ENCODE results near the gene SPATA3. TPM values are rescaled to one million over a fixed set of nuclear protein-coding genes. Genes with fewer than 3 reads are reported as not detected.
"Not testable (repeated sequence)": the region's sequence is repeated elsewhere in the genome, so short reads cannot be mapped to it uniquely, and the experiment has no call there.

The SPATA3 gene
- total RNA-seq, 2 experiments from 2014 or later, result not detected

DNA sequence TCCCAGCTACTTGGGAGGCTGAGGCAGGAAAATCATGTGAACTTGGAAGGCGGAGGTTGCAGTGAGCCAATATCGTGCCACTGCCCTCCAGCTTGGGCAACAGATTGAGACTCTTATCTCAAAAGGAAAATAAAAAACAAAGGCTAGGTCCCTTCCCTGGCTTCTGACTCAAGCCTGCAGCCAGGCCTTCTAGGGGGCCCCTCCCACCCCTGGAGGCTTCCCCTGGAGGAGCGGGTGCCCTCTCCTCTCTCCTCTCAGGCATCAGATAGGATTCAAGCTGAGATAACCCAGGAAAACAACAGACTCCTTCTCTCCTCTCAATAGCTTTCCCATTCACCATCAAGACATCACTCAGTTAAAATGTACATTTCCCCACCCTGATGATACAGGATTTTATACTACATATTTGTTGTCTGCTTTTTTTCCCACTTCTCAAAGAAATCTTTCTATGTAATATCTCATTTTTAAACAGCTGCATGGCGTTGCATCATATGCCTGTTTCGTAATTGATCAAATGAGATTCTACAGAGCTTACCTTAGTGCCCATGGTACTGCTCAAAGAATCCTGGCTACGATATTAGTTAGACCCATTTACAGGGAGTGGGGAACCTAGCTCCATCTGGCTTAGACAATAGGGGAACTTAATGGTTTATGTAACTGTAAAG lies 20.8 kb downstream of the SPATA3 start:
- no peaks in the 10 kb centered on the region for H3K36me3 Mint-ChIP-seq
- DNase-seq, result no peak
- H3K4me1 Mint-ChIP-seq, result no peaks in the 10 kb centered on the region
- H3K27ac Mint-ChIP-seq, result no peak overlapping the region
- no peak overlapping the region for H3K4me3 Mint-ChIP-seq
- H3K9me3 Mint-ChIP-seq, result no peaks in the 10 kb centered on the region
- H3K27me3 Mint-ChIP-seq, result peaks cover 8% of the 10 kb centered on the region

DNA sequence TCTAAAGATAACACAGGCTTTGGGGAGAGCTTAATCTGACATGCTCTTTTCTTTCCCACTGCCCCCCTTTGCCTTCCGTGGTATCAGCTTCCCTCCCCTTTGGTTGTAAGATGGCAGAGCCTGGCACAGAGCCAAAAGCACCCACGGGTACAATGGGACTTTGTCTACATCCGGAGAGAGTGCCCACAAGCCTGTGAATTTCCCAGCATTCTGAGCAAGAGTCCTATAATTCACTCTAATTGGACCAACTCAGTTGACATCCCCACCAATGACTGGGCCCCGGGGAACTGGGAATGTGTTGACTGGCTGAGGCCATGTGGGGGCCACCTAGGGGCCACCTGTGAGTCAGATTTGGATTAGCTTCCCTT lies 21.3 kb downstream of the SPATA3 start:
- Mint-ChIP-seq H3K27me3 (peaks cover 8% of the 10 kb centered on the region), H3K9me3 (no peaks in the 10 kb centered on the region), H3K27ac (no peak overlapping the region), H3K4me1 (no peaks in the 10 kb centered on the region), H3K4me3 (no peak overlapping the region), H3K36me3 (no peaks in the 10 kb centered on the region)
- no peak for DNase-seq

GRCh38 chr2:231018184-231018583 lies 22.3 kb downstream of the SPATA3 start:
- Mint-ChIP-seq H3K4me1 (no peaks in the 10 kb centered on the region), H3K9me3 (no peaks in the 10 kb centered on the region), H3K4me3 (no peak overlapping the region), H3K36me3 (no peaks in the 10 kb centered on the region), H3K27ac (no peak overlapping the region), H3K27me3 (peaks cover 8% of the 10 kb centered on the region)
- DNase-seq, result no peak

DNA sequence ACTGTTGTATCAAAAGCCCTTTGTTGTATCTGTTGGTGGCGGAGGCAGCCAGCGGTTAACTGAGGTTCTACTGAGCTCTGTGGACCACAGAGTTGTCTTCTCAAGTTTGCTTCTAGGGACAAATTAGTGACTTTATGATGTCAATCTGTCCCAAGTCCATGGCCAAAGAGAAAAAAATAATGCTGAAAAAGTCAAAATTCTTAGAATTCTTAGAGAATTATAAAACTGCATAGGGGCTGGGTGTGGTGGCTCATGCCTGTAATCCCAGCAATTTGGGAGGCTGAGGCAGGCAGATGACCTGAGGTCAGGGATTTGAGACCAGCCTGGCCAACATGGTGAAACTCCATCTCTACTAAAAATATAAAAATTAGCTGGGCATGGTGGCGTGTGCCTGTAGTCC lies 29.1 kb downstream of the SPATA3 start:
- DNase-seq, H3K36me3 Mint-ChIP-seq, H3K9me3 Mint-ChIP-seq, H3K27me3 Mint-ChIP-seq, H3K4me3 Mint-ChIP-seq, H3K27ac Mint-ChIP-seq, H3K4me1 Mint-ChIP-seq: not testable (repeated sequence)

DNA sequence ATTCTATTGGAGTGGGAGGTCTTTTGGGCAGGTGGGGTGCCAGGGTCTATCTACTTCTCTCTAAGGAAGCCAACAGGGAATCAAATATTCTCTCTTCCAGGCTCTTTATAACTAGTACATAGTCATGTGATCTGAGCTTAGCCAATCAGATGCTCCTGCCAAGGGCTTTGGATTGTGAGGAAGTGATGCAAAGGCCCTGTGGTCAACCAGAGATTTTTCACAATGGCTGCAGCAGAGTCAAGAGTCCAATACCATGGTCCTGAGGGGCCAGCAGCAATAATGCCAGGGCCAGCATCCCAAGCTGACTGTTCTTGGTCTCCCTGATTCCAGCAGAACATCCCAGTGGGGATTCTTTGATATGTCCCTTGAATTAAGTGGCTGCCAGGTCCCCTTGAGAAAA lies 33.0 kb downstream of the SPATA3 start:
- no peak overlapping the region for H3K27ac Mint-ChIP-seq
- H3K4me3 Mint-ChIP-seq, result no peak overlapping the region
- peaks cover 32% of the 10 kb centered on the region for H3K27me3 Mint-ChIP-seq
- no peaks in the 10 kb centered on the region for H3K9me3 Mint-ChIP-seq
- no peaks in the 10 kb centered on the region for H3K4me1 Mint-ChIP-seq
- no peak for DNase-seq
- H3K36me3 Mint-ChIP-seq, result no peaks in the 10 kb centered on the region

DNA sequence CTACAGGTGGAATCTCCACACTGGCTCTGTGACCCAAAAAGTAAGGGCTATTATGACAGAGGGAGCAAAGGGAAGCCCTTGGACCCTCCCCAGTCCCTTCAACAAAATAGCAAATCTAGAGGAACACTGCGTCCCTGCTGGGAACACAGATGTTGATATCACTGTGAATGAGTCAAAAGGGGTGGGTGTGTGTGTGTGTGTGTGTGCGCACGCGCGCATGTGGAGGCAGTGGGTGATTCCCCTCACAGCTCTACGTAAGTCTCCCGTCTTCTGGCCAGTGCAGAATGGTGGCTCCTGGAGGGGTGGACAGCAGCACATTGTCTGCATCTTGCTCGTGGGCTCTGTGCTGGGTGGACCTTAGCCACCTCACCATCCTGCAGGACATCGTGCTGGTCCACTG lies 33.6 kb downstream of the SPATA3 start:
- Mint-ChIP-seq H3K27ac (no peak overlapping the region), H3K4me3 (no peak overlapping the region), H3K27me3 (peaks cover 39% of the 10 kb centered on the region), H3K4me1 (no peaks in the 10 kb centered on the region), H3K9me3 (no peaks in the 10 kb centered on the region), H3K36me3 (no peaks in the 10 kb centered on the region)
- no peak for DNase-seq

DNA sequence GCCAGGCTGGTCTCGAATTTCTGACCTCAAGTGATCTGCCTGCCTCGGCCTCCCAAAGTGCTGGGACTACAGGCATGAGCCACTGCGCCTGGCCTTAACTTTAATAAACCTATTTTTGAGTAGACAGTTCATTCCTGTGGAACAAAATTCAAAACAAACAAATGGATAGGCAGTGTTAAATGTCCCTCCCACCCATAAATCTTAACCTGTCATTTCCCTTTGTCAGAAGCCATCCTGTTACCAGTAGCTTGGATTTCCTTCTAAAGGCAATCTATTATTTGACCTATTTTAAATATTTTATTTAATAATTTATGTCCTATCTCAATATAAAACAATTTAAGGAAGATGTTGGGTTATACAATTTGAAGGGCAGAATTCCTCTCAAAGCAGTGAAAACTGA lies 34.8 kb downstream of the SPATA3 start:
- DNase-seq, result no peak
- Mint-ChIP-seq H3K27ac (no peak overlapping the region), H3K9me3 (no peaks in the 10 kb centered on the region), H3K4me3 (no peak overlapping the region), H3K36me3 (no peaks in the 10 kb centered on the region), H3K4me1 (no peaks in the 10 kb centered on the region), H3K27me3 (peaks cover 42% of the 10 kb centered on the region)

GRCh38 chr2:231032575-231033140 lies 36.7 kb downstream of the SPATA3 start:
- Mint-ChIP-seq H3K9me3 (no peaks in the 10 kb centered on the region), H3K27me3 (peaks cover 55% of the 10 kb centered on the region), H3K27ac (no peak overlapping the region), H3K4me3 (no peak overlapping the region), H3K36me3 (no peaks in the 10 kb centered on the region), H3K4me1 (peaks cover 2% of the 10 kb centered on the region)
- DNase-seq, result no peak

DNA sequence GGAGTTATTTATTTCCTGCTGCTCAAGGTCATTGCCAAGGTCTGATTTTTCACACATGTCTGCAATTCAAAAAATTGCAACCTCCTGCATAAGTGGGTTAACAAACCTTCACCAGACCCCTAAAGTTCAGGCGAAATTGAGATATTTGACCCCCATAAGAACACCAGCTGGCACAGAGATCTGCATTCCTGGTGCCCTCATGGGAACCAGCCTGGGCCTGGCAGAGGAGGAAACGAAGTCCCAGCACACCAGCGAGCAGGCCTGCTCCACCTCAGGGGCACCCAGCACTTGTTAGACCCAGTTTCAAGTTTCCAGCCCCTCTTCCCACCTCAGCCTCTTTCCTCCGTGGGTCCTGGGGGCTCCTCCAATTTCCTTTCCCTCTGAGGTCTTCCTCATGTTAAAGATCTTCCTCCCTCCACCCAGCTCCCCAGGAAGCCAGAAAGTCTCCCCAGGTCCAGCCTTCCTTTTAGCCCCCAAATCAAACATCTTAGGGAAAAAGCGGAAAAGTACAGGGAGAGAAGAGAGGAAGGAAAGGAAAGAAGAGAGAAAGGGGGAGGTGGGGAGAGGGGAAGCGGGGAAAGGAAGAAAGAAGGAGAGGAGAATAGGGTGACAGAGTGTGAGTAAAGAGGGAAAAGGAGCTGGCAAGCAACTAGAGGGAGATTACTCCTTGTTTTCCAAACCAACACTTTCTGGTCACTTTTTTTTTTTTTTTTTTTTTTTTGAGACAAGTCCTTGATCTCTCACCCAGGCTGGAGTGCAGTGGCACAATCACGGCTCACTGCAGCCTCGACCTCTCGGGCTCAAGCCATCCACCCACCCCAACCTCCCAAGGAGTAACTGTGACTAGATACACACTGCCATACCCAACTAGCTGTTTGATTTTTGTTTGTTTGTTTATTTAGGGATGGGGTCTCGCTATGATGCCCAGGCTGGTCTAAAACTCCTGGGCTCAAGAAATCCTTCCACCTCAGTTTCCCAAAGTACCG lies 37.5 kb downstream of the SPATA3 start:
- Mint-ChIP-seq H3K27me3 (peaks cover 59% of the 10 kb centered on the region), H3K4me3 (no peak overlapping the region), H3K36me3 (no peaks in the 10 kb centered on the region), H3K4me1 (peaks cover 3% of the 10 kb centered on the region), H3K9me3 (no peaks in the 10 kb centered on the region), H3K27ac (no peak overlapping the region)
- DNase-seq, result no peak

GRCh38 chr2:231034291-231034882 lies 38.5 kb downstream of the SPATA3 start:
- H3K27ac Mint-ChIP-seq, result no peak overlapping the region

DNA sequence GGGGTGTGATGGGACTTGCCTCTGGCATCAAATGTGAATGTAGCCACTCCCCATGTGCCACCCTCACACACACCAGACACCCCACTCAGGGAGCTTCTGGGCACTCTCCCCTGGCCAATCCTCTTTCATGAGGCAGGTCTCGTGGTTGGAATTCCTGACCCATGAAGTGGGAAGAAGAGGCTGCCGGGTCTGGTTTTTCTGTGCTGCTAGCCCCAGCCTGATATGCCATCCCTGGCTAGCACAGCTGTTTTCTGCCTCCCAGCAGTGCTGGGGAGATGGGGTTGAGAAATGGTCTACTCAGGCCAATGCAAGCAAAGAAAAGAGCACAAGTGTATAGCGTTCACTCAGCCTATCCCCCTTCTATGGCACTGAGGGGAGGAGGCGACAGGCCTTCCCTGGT lies 40.2 kb downstream of the SPATA3 start:
- H3K27me3 Mint-ChIP-seq, result peaks cover 84% of the 10 kb centered on the region
- H3K4me1 Mint-ChIP-seq, result peaks cover 3% of the 10 kb centered on the region
- H3K27ac Mint-ChIP-seq, result no peak overlapping the region
- H3K9me3 Mint-ChIP-seq, result no peaks in the 10 kb centered on the region
- H3K36me3 Mint-ChIP-seq, result no peaks in the 10 kb centered on the region
- no peak for DNase-seq
- H3K4me3 Mint-ChIP-seq, result peak overlapping the region; percentile 42

More at GRCh38 chr2:231034291-231034882, 38.5 kb downstream of the SPATA3 start:
- Mint-ChIP-seq H3K27me3 (peaks cover 69% of the 10 kb centered on the region), H3K4me3 (no peak overlapping the region), H3K4me1 (peaks cover 3% of the 10 kb centered on the region), H3K36me3 (no peaks in the 10 kb centered on the region), H3K9me3 (no peaks in the 10 kb centered on the region)
- DNase-seq, result no peak

GRCh38 chr2:231036578-231037106 lies 40.7 kb downstream of the SPATA3 start:
- Mint-ChIP-seq H3K4me1 (peaks cover 3% of the 10 kb centered on the region), H3K36me3 (no peaks in the 10 kb centered on the region), H3K27me3 (peaks cover 85% of the 10 kb centered on the region), H3K27ac (no peak overlapping the region), H3K9me3 (no peaks in the 10 kb centered on the region), H3K4me3 (no peak overlapping the region)
- DNase-seq, result no peak

DNA sequence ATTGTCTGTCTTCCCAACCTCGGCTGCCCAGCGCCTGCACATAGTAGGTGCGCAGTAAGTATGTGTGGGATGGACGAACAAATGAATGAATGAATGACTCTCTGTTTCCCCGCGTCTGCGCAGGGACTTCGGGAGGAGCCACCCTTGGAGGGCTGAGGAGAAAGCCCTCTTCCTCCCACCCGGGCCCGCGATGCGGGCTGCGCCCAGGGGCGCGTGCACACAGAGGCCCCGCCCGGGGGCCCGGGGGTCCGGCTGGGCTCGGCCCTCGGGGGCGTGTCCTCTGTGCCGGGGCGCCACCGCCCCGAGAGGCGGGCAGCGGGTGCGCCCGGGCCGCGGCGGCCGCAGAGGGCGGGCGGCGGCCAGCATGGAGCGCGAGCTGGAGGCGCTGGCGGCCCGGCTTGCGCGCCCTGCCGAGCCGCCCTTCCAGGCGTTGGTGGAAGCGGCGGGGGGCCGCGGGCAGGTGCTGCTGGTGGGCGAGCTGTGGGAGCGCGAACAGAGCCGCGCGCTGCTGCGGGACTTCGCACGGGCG lies 41.3 kb downstream of the SPATA3 start, which contains the start of gene C2orf72:
TSS of gene C2orf72 (plus strand) at position 322 of the 529 bp plus-strand sequence. CDS start at position 365, 43 bp downstream.
- Mint-ChIP-seq H3K4me3 (peak within 1 kb of the TSS; percentile 57), H3K36me3 (no peaks in the 10 kb centered on the region), H3K4me1 (peaks cover 3% of the 10 kb centered on the region), H3K27me3 (peaks cover 85% of the 10 kb centered on the region), H3K27ac (no peak within 1 kb of the TSS), H3K9me3 (no peaks in the 10 kb centered on the region)
- DNase-seq, result no peak

GRCh38 chr2:231037731-231038482 lies 42.0 kb downstream of the SPATA3 start:
- H3K27ac Mint-ChIP-seq, result no peak overlapping the region
- H3K4me3 Mint-ChIP-seq, result peak overlapping the region; percentile 57
- no peaks in the 10 kb centered on the region for H3K9me3 Mint-ChIP-seq
- no peaks in the 10 kb centered on the region for H3K36me3 Mint-ChIP-seq
- peak; percentile 34 for DNase-seq
- peaks cover 81% of the 10 kb centered on the region for H3K27me3 Mint-ChIP-seq
- H3K4me1 Mint-ChIP-seq, result peaks cover 3% of the 10 kb centered on the region
